22Rv1 (cell line): Measurements from ENCODE around the gene CEP192.
"Not testable (repeated sequence)": the region's sequence is repeated elsewhere in the genome, so short reads cannot be mapped to it uniquely, and the experiment has no call there.

Source experiments
- H3K27ac ChIP-seq: fragments of 450-650 bp; 2 replicates; pipeline ENCODE4 v1.5.1; 2017
- ZFX ChIP-seq: fragments of 450-650 bp; IDR thresholded peaks from 2 replicates; pipeline ENCODE4 v1.6.1; 2017; ENCODE audit warnings: antibody characterized with exemption, borderline replicate concordance
- TF ChIP-seq, protein P1 (sequence below): fragments of 450-650 bp; IDR thresholded peaks from 2 replicates; pipeline ENCODE4 v1.5.1; 2017; ENCODE audit warnings: mild to moderate bottlenecking

The CEP192 gene

GRCh38 chr18:13054336-13054735, 63.2 kb downstream of the CEP192 start:
- TF ChIP-seq, protein P1, sequence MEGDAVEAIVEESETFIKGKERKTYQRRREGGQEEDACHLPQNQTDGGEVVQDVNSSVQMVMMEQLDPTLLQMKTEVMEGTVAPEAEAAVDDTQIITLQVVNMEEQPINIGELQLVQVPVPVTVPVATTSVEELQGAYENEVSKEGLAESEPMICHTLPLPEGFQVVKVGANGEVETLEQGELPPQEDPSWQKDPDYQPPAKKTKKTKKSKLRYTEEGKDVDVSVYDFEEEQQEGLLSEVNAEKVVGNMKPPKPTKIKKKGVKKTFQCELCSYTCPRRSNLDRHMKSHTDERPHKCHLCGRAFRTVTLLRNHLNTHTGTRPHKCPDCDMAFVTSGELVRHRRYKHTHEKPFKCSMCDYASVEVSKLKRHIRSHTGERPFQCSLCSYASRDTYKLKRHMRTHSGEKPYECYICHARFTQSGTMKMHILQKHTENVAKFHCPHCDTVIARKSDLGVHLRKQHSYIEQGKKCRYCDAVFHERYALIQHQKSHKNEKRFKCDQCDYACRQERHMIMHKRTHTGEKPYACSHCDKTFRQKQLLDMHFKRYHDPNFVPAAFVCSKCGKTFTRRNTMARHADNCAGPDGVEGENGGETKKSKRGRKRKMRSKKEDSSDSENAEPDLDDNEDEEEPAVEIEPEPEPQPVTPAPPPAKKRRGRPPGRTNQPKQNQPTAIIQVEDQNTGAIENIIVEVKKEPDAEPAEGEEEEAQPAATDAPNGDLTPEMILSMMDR, result no peak
- TF ChIP-seq ZFX, result no peak
- no peak overlapping the region for H3K27ac ChIP-seq

DNA sequence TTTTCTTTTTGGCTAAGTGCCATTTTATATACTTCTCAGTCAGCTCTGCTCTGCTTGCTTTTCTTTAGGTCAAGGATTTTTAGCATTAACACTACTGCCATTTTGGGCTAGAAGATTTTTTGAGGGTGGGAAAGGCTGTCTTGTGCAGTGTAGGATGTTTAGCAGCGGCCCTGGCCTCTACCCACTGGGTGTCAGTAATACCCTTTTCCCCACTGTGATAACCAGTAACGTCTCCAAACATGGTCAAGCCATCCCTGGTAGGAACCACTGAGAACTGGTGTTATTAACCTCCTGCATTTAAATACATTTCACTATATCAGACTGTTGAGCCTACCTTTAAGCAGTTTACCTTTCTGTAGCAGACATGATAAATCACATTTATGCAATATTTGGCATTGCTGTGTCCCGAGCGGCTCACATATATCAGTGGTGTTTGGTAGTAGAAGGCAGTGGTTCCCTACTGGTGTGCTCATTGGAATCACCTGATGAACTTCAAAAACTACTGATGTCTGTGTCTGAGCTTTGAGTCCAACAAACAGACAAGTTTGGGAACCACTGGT, 70.5 kb downstream of the CEP192 start:
- H3K27ac ChIP-seq, result no peak overlapping the region
- TF ChIP-seq, protein P1, result no peak
- TF ChIP-seq ZFX, result no peak

GRCh38 chr18:13067124-13067523, 76.0 kb downstream of the CEP192 start:
- no peak overlapping the region for H3K27ac ChIP-seq
- TF ChIP-seq, protein P1, result no peak
- no peak for TF ChIP-seq ZFX

GRCh38 chr18:13067966-13068365, 76.8 kb downstream of the CEP192 start:
- no peak overlapping the region for H3K27ac ChIP-seq
- TF ChIP-seq, protein P1, result no peak
- no peak for TF ChIP-seq ZFX

- TF ChIP-seq, protein P1, result no peak
- TF ChIP-seq ZFX, result no peak
- H3K27ac ChIP-seq, result no peak overlapping the region
These were observed 79.3 kb downstream of the CEP192 start for GRCh38 chr18:13070460-13070859.

GRCh38 chr18:13076886-13077285, 85.7 kb downstream of the CEP192 start:
- no peak for TF ChIP-seq ZFX
- TF ChIP-seq, protein P1, result no peak
- no peak overlapping the region for H3K27ac ChIP-seq

DNA sequence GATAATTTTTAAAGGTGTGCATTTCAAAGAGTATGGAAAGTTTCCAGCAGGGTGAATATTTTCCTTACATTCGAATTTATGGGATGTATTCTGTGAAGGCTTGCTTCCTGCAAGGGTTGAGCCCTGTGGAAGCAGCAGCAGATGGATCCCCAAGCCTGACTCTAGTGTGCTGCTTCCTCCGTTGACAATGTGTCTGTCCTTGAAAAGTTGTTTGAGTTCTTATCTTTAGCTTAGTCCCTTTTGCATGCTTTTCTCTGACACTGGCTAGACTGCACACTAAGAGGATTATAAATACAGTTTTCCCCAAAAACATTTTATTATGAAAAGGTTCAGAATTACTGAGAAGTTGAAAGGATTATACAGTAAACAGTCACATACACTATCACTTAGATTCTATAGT, 86.3 kb downstream of the CEP192 start:
- H3K27ac ChIP-seq, result no peak overlapping the region
- TF ChIP-seq, protein P1, result no peak
- no peak for TF ChIP-seq ZFX

- not testable (repeated sequence) for H3K27ac ChIP-seq
These were observed 86.9 kb downstream of the CEP192 start for GRCh38 chr18:13078065-13078464.
